HepG2 (cell line): ENCODE data around the gene HTRA3. TPM values are rescaled to one million over a fixed set of nuclear protein-coding genes. Genes with fewer than 3 reads are reported as not detected.

Experiments
- ATAC-seq: fragments of 200-7000 bp; cut with Tn5 transposase; 3 replicates; pipeline ENCODE4 v1.9.1; 2020; ENCODE audit warnings: mild to moderate bottlenecking, moderate library complexity
- BruUV-seq: library from RNA; stranded (reverse); fragments of 400-500 nt; replicated peaks from 2 replicates; lab custom pipeline; 2021; lab: Mats Ljungman, UMichigan
- CTCF ChIA-PET: fragments of 300-600 bp; formaldehyde crosslinking; extraction: SDS; loops from one replicate; lab custom pipeline; 2021; ENCODE audit warnings: low total read pairs, inconsistent platforms, low intra/inter-chr PET ratio; lab: Yijun Ruan, JAX
- POLR2A ChIA-PET: fragments of 350-600 bp; sonication (Branson Sonifier 250); formaldehyde crosslinking; loops from one replicate; lab custom pipeline; 2020; ENCODE audit warnings: antibody characterized with exemption, inconsistent platforms; lab: Yijun Ruan, JAX
- DNase-seq: peaks from one replicate; pipeline ENCODE4 v3.0.0-alpha.2; 2015; ENCODE audit warnings: low spot score
- FAIRE-seq: peaks from 3 replicates; lab custom pipeline; 2011; peaks lifted over from hg19 to GRCh38; lab: Jason Lieb, UNC
- H2AFZ ChIP-seq: one replicate; pipeline ENCODE4 v1.6.1; 2011; ENCODE audit warnings: low read length, inconsistent platforms
- H3K27ac ChIP-seq: fragments of 300-600 bp; 3 replicates; pipeline ENCODE4 v1.8.0; 2011; ENCODE audit warnings: mixed run types, mild to moderate bottlenecking, mixed read lengths, low read length, inconsistent platforms; ENCODE audit not compliant: insufficient read depth; ENCODE audit errors: extremely low read length
- H3K27me3 ChIP-seq, 2 experiments: fragments of 200-600 bp in 1 of 2; 2 replicates in 1 of 2; 3 replicates in 1 of 2; pipeline versions ENCODE4 v1.6.0 to v1.8.0; 2011; ENCODE audit warnings: low read length in 2 of 2, mild to moderate bottlenecking in 2 of 2, moderate library complexity in 2 of 2, inconsistent platforms in 1 of 2; ENCODE audit not compliant: insufficient read depth in 2 of 2, control insufficient read depth in 1 of 2
- H3K36me3 ChIP-seq, 2 experiments: fragments of 200-600 bp in 1 of 2; replicated peaks in 1 of 2; 2 replicates in 1 of 2; 3 replicates in 1 of 2; pipeline versions ENCODE4 v1.5.1 to v1.8.0; 2011; ENCODE audit warnings: low read length in 2 of 2, inconsistent platforms in 1 of 2; ENCODE audit not compliant: insufficient read depth in 2 of 2, control insufficient read depth in 1 of 2
- H3K4me1 ChIP-seq: 2 replicates; pipeline ENCODE4 v1.5.1; 2012; ENCODE audit warnings: low read length, inconsistent platforms; ENCODE audit not compliant: insufficient read depth
- H3K4me2 ChIP-seq: 2 replicates; pipeline ENCODE4 v1.6.0; 2011; ENCODE audit warnings: low read depth, low read length, inconsistent platforms
- H3K4me3 ChIP-seq, 3 experiments: fragments of 200-600 bp in 1 of 3; sonication (generic), shearing (Covaris generic) in 1 of 3; replicated peaks in 1 of 3; 2 replicates each; pipeline ENCODE4 v1.5.1; 2011 to 2016; ENCODE audit warnings: low read length in 3 of 3, inconsistent platforms in 2 of 3, low read depth in 2 of 3, mild to moderate bottlenecking in 2 of 3, control low read depth in 1 of 3, mixed read lengths in 1 of 3; ENCODE audit not compliant: insufficient read depth in 1 of 3
- H3K79me2 ChIP-seq: one replicate; pipeline ENCODE4 v1.6.1; 2011; ENCODE audit warnings: low read length, inconsistent platforms; ENCODE audit not compliant: insufficient read depth
- H3K9ac ChIP-seq: 2 replicates; pipeline ENCODE4 v1.6.0; 2011; ENCODE audit warnings: mild to moderate bottlenecking, low read depth, low read length, inconsistent platforms; ENCODE audit not compliant: insufficient read depth
- H3K9me3 ChIP-seq: 2 replicates; pipeline ENCODE4 v1.5.1; 2012; ENCODE audit warnings: mild to moderate bottlenecking, low read length
- H4K20me1 ChIP-seq: 2 replicates; pipeline ENCODE4 v1.6.0; 2011; ENCODE audit warnings: inconsistent platforms, mild to moderate bottlenecking, low read length, moderate library complexity; ENCODE audit not compliant: insufficient read depth
- GZF1 ChIP-seq: sonication (generic); formaldehyde crosslinking; IDR thresholded peaks from 2 replicates; pipeline ENCODE4 v1.5.1; 2020; ENCODE audit warnings: mild to moderate bottlenecking, missing genetic modification reagents
- HMGA1 ChIP-seq: sonication (generic); formaldehyde crosslinking; conservative IDR thresholded peaks from 2 replicates; pipeline ENCODE4 v1.4.0; 2020; ENCODE audit warnings: missing genetic modification reagents
- KDM4B ChIP-seq: sonication (generic); formaldehyde crosslinking; IDR thresholded peaks from 2 replicates; pipeline ENCODE4 v1.4.0; 2020; ENCODE audit warnings: missing genetic modification reagents
- MIER3 ChIP-seq: IDR thresholded peaks from 2 replicates; pipeline ENCODE4 v1.6.1; 2016; ENCODE audit warnings: missing compliant biosample characterization, borderline replicate concordance
- MTA3 ChIP-seq: sonication (generic); formaldehyde crosslinking; IDR thresholded peaks from 2 replicates; pipeline ENCODE4 v1.4.0; 2020; ENCODE audit warnings: missing genetic modification reagents
- MYNN ChIP-seq: sonication (generic); formaldehyde crosslinking; IDR thresholded peaks from 2 replicates; pipeline ENCODE4 v1.4.0; 2020; ENCODE audit warnings: mild to moderate bottlenecking, low read depth, missing genetic modification reagents
- NAIF1 ChIP-seq: sonication (generic); formaldehyde crosslinking; IDR thresholded peaks from 2 replicates; pipeline ENCODE4 v1.5.0; 2020; ENCODE audit warnings: mild to moderate bottlenecking, missing genetic modification reagents, borderline replicate concordance
- NBN ChIP-seq: fragments of 450-650 bp; conservative IDR thresholded peaks from 2 replicates; pipeline ENCODE4 v1.6.1; 2017
- NR2F1 ChIP-seq, 2 experiments: fragments of 450-650 bp in 1 of 2; formaldehyde crosslinking in 1 of 2; IDR thresholded peaks; 2 replicates each; pipeline versions ENCODE4 v1.5.0 to v1.6.1; 2016 to 2020; ENCODE audit warnings: mild to moderate bottlenecking in 1 of 2, missing compliant biosample characterization in 1 of 2, missing genetic modification reagents in 1 of 2, moderate library complexity in 1 of 2
- RARG ChIP-seq: sonication (generic); formaldehyde crosslinking; IDR thresholded peaks from 2 replicates; pipeline ENCODE4 v1.4.0; 2020; ENCODE audit warnings: low read depth, mild to moderate bottlenecking, missing genetic modification reagents
- ZMYM4 ChIP-seq: sonication (generic); formaldehyde crosslinking; IDR thresholded peaks from 2 replicates; pipeline ENCODE4 v1.8.1; 2023; ENCODE audit warnings: mild to moderate bottlenecking, missing genetic modification reagents
- ZNF17 ChIP-seq: sonication (generic); formaldehyde crosslinking; IDR thresholded peaks from 2 replicates; pipeline ENCODE4 v1.5.0; 2020; ENCODE audit warnings: mild to moderate bottlenecking, missing genetic modification reagents
- ZNF335 ChIP-seq: sonication (generic); formaldehyde crosslinking; IDR thresholded peaks from 2 replicates; pipeline ENCODE4 v1.4.0; 2020; ENCODE audit warnings: missing genetic modification reagents
- ZNF34 ChIP-seq: sonication (generic); formaldehyde crosslinking; IDR thresholded peaks from 2 replicates; pipeline ENCODE4 v1.4.0; 2020; ENCODE audit warnings: mild to moderate bottlenecking, missing genetic modification reagents, borderline replicate concordance
- ZNF451 ChIP-seq: sonication (generic); formaldehyde crosslinking; IDR thresholded peaks from 2 replicates; pipeline ENCODE4 v1.5.0; 2020; ENCODE audit warnings: mild to moderate bottlenecking, missing genetic modification reagents
- ZNF512B ChIP-seq: sonication (generic); formaldehyde crosslinking; IDR thresholded peaks from 2 replicates; pipeline ENCODE4 v1.5.1; 2020; ENCODE audit warnings: missing genetic modification reagents, mild to moderate bottlenecking, borderline replicate concordance
- ZNF547 ChIP-seq: sonication (generic); formaldehyde crosslinking; IDR thresholded peaks from 2 replicates; pipeline ENCODE4 v1.5.1; 2020; ENCODE audit warnings: mild to moderate bottlenecking, missing genetic modification reagents
- ZNF674 ChIP-seq: sonication (generic); formaldehyde crosslinking; IDR thresholded peaks from 2 replicates; pipeline ENCODE4 v1.5.0; 2020; ENCODE audit warnings: low read depth, mild to moderate bottlenecking, missing genetic modification reagents
- ZNF776 ChIP-seq: sonication (generic); formaldehyde crosslinking; IDR thresholded peaks from 2 replicates; pipeline ENCODE4 v1.4.0; 2020; ENCODE audit warnings: mild to moderate bottlenecking, missing genetic modification reagents
- ZNF850 ChIP-seq: sonication (generic); formaldehyde crosslinking; conservative IDR thresholded peaks from 2 replicates; pipeline ENCODE4 v1.9.0; 2021; ENCODE audit warnings: mild to moderate bottlenecking, missing genetic modification reagents
- WGBS: methylation state at CpG from one replicate; pipeline ENCODE4 v1.1.6; 2017; ENCODE audit warnings: low lambda C conversion rate; 5-methylcytosine and 5-hydroxymethylcytosine counted together
- in situ Hi-C: cut with HindIII; loops from 2 replicates; pipeline ENCODE4 v1.10.0; 2017; ENCODE audit warnings: low pct_unique_long_range_greater_than_20kb; ENCODE audit not compliant: extremely low pct_ligation_motif_present
- intact Hi-C: fragments of 100-400 bp; cut with micrococcal nuclease; formaldehyde crosslinking; loops from one replicate; pipeline ENCODE4 v1.10.0; 2022; ENCODE audit not compliant: unreplicated experiment
- polyA plus RNA-seq, 8 experiments: library from polyadenylated mRNA; depleted of rRNA in 3 of 8; stranded (reverse) in 7 of 8; unstranded in 1 of 8; fragments of >200 nt; fragmentation: Illumina TruSeq in 4 of 8; extraction: Trizol in 4 of 8; gene quantifications; 2 replicates each; pipeline versions ENCODE4 v1.2.1 to v1.2.3, GENCODE V29; 2011 to 2016; ENCODE audit warnings: low read depth in 4 of 8, missing spikeins in 1 of 8, mixed read lengths in 1 of 8; ENCODE audit not compliant: insufficient read depth in 1 of 8
- total RNA-seq, 5 experiments: library from RNA; depleted of rRNA; stranded (reverse); fragments of >200 nt; fragmentation: Illumina TruSeq; extraction: Trizol; gene quantifications; 2 replicates each; pipeline ENCODE4 v1.2.3, GENCODE V29; 2016; ENCODE audit warnings: low read depth in 1 of 5

The HTRA3 gene
- total and polyA plus RNA-seq, 2 of the 13 experiments (the other 11 are each of a cell fraction or from before 2014, with no cell fraction given), result 0.17 TPM; not detected in 1

GRCh38 chr4:8322794-8323704, 53.5 kb downstream of the HTRA3 start:
- H4K20me1 ChIP-seq, result no peaks in the 10 kb centered on the region
- no peaks in the 10 kb centered on the region for H3K79me2 ChIP-seq
- ATAC-seq (no peak), FAIRE-seq (no peak), DNase-seq (no peak)
- H3K4me2 ChIP-seq, result no peak overlapping the region
- POLR2A ChIA-PET, result no interaction called here
- TF ChIP-seq ZNF547 (CRISPR knock-in tag), result no peak
- TF ChIP-seq ZNF17 (CRISPR knock-in tag), result no peak
- no peak for TF ChIP-seq NR2F1 (CRISPR knock-in tag; IDR thresholded peaks at IDR 0.05)
- no peak for TF ChIP-seq ZNF34 (CRISPR knock-in tag)
- no peak for TF ChIP-seq ZNF776
- no peak for TF ChIP-seq ZNF850
- no peak for TF ChIP-seq MIER3 (CRISPR knock-in tag)
- TF ChIP-seq MTA3 (CRISPR knock-in tag), result no peak
- no peak for TF ChIP-seq GZF1
- no peak for TF ChIP-seq ZNF512B (CRISPR knock-in tag)
- TF ChIP-seq ZMYM4 (CRISPR knock-in tag), result no peak
- TF ChIP-seq NAIF1, result no peak
- TF ChIP-seq ZNF451, result no peak
- no peak for TF ChIP-seq NBN
- TF ChIP-seq HMGA1 (CRISPR knock-in tag), result no peak
- TF ChIP-seq KDM4B (CRISPR knock-in tag), result no peak
- no peak for TF ChIP-seq ZNF335 (CRISPR knock-in tag)
- TF ChIP-seq MYNN, result no peak
- no peak for TF ChIP-seq ZNF674
- TF ChIP-seq RARG, result no peak
- CTCF ChIA-PET, result no interaction called here
- in situ Hi-C loops, result no loop called here
- intact Hi-C loops, result no loop called here
- no peaks in the 10 kb centered on the region for H3K36me3 ChIP-seq
- 0 out of 2 replicates have a peak, but pooled peaks cover 5% of the 10 kb centered on the region for H3K9me3 ChIP-seq
- no TSS peak for BruUV-seq
- no peak overlapping the region for H2AFZ ChIP-seq
- no peaks in the 10 kb centered on the region for H3K4me1 ChIP-seq
- H3K9ac ChIP-seq, result no peak overlapping the region
- peaks cover 0 to 14% of the 10 kb centered on the region in 2 experiments; a peak in 2 of 5 replicates for H3K27me3 ChIP-seq
- H3K27ac ChIP-seq, result no peak overlapping the region
- H3K4me3 ChIP-seq, result no peak overlapping the region
- 8% methylated on average over 4 of the region's 9 CpGs for WGBS
